HepG2 (cell line): Measurements from ENCODE around the gene RAC3. TPM values are rescaled to one million over a fixed set of nuclear protein-coding genes. Genes with fewer than 3 reads are reported as not detected.

ENCODE experiments used
- CREB1 ChIP-seq, 2 experiments: fragments of 450-650 bp in 1 of 2; IDR thresholded peaks; 2 replicates each; pipeline ENCODE4 v1.6.1; 2016 to 2017; ENCODE audit warnings: control low read depth in 1 of 2, mild to moderate bottlenecking in 1 of 2, missing compliant biosample characterization in 1 of 2, missing genetic modification characterization in 1 of 2
- CSRNP1 ChIP-seq: sonication (generic); formaldehyde crosslinking; IDR thresholded peaks from 2 replicates; pipeline ENCODE4 v1.8.1; 2023; ENCODE audit warnings: mild to moderate bottlenecking, missing genetic modification reagents
- ERF ChIP-seq: IDR thresholded peaks from 2 replicates; pipeline ENCODE4 v1.6.1; 2018; ENCODE audit warnings: missing biosample characterization, missing genetic modification reagents
- FOXA1 ChIP-seq, 2 experiments: fragments of 450-650 bp in 1 of 2; sonication (generic) in 1 of 2; formaldehyde crosslinking in 1 of 2; IDR thresholded peaks; 2 replicates each; pipeline versions ENCODE4 v1.4.0 to v1.6.1; 2016 to 2020; ENCODE audit warnings: missing genetic modification reagents in 1 of 2
- GZF1 ChIP-seq: sonication (generic); formaldehyde crosslinking; IDR thresholded peaks from 2 replicates; pipeline ENCODE4 v1.5.1; 2020; ENCODE audit warnings: mild to moderate bottlenecking, missing genetic modification reagents
- HMG20A ChIP-seq: IDR thresholded peaks from 2 replicates; pipeline ENCODE4 v1.6.1; 2016; ENCODE audit warnings: borderline replicate concordance
- HMGXB3 ChIP-seq: sonication (generic); formaldehyde crosslinking; IDR thresholded peaks from 2 replicates; pipeline ENCODE4 v1.4.0; 2020; ENCODE audit warnings: missing genetic modification reagents, borderline replicate concordance
- IRX3 ChIP-seq: sonication (generic); formaldehyde crosslinking; IDR thresholded peaks from 2 replicates; pipeline ENCODE4 v1.8.1; 2023; ENCODE audit warnings: mild to moderate bottlenecking, low read depth, missing genetic modification reagents, borderline replicate concordance
- NR1H2 ChIP-seq: sonication (generic); formaldehyde crosslinking; IDR thresholded peaks from 2 replicates; pipeline ENCODE4 v1.8.1; 2022; ENCODE audit warnings: low read depth, missing genetic modification reagents, borderline replicate concordance
- RBAK ChIP-seq: sonication (generic); formaldehyde crosslinking; IDR thresholded peaks from 2 replicates; pipeline ENCODE4 v1.5.1; 2020; ENCODE audit warnings: mild to moderate bottlenecking, missing genetic modification reagents
- TCF7 ChIP-seq: sonication (generic); IDR thresholded peaks from 2 replicates; pipeline ENCODE4 v1.6.1; 2016; ENCODE audit warnings: antibody characterized with exemption, low read depth
- THAP7 ChIP-seq: sonication (generic); formaldehyde crosslinking; IDR thresholded peaks from 2 replicates; pipeline ENCODE4 v1.8.1; 2023; ENCODE audit warnings: mild to moderate bottlenecking, missing genetic modification reagents
- USF2 ChIP-seq, 2 experiments: sonication (generic) in 1 of 2; formaldehyde crosslinking in 1 of 2; IDR thresholded peaks; 2 replicates each; pipeline versions ENCODE4 v1.5.1 to v1.6.1; 2011 to 2020; ENCODE audit warnings: borderline replicate concordance in 1 of 2, low read depth in 1 of 2, low read length in 1 of 2, mild to moderate bottlenecking in 1 of 2, missing genetic modification reagents in 1 of 2, moderate library complexity in 1 of 2
- ZBTB25 ChIP-seq: IDR thresholded peaks from 2 replicates; pipeline ENCODE4 v1.6.1; 2018; ENCODE audit warnings: missing genetic modification reagents
- ZNF224 ChIP-seq: sonication (generic); formaldehyde crosslinking; IDR thresholded peaks from 2 replicates; pipeline ENCODE4 v1.5.0; 2020; ENCODE audit warnings: mild to moderate bottlenecking, missing genetic modification reagents
- ZNF547 ChIP-seq: sonication (generic); formaldehyde crosslinking; IDR thresholded peaks from 2 replicates; pipeline ENCODE4 v1.5.1; 2020; ENCODE audit warnings: mild to moderate bottlenecking, missing genetic modification reagents
- ZNF615 ChIP-seq: sonication (generic); formaldehyde crosslinking; IDR thresholded peaks from 2 replicates; pipeline ENCODE4 v1.5.0; 2020; ENCODE audit warnings: mild to moderate bottlenecking, missing genetic modification reagents, borderline replicate concordance
- ZNF782 ChIP-seq: sonication (generic); formaldehyde crosslinking; IDR thresholded peaks from 2 replicates; pipeline ENCODE4 v1.4.0; 2020; ENCODE audit warnings: missing genetic modification reagents, mild to moderate bottlenecking, borderline replicate concordance
- polyA plus RNA-seq, 8 experiments: library from polyadenylated mRNA; depleted of rRNA in 3 of 8; stranded (reverse) in 7 of 8; unstranded in 1 of 8; fragments of >200 nt; fragmentation: Illumina TruSeq in 4 of 8; extraction: Trizol in 4 of 8; gene quantifications; 2 replicates each; pipeline versions ENCODE4 v1.2.1 to v1.2.3, GENCODE V29; 2011 to 2016; ENCODE audit warnings: low read depth in 4 of 8, missing spikeins in 1 of 8, mixed read lengths in 1 of 8; ENCODE audit not compliant: insufficient read depth in 1 of 8
- total RNA-seq, 5 experiments: library from RNA; depleted of rRNA; stranded (reverse); fragments of >200 nt; fragmentation: Illumina TruSeq; extraction: Trizol; gene quantifications; 2 replicates each; pipeline ENCODE4 v1.2.3, GENCODE V29; 2016; ENCODE audit warnings: low read depth in 1 of 5

The RAC3 gene
- total and polyA plus RNA-seq, 2 of the 13 experiments (the other 11 are each of a cell fraction or from before 2014, with no cell fraction given): 10.5 to 21.3 TPM

GRCh38 chr17:81996232-81996756 lies 35.2 kb upstream of the RAC3 start (continued):
- TF ChIP-seq ZNF547 (CRISPR knock-in tag) (no peak; the same call in 1 of the 2 replicates), ZBTB25 (CRISPR knock-in tag) (no peak), HMGXB3 (CRISPR knock-in tag) (no peak), ERF (no peak), ZNF782 (0 out of 2 replicates have a peak, but pooled peaks have one; percentile 3), FOXA1 (IDR thresholded peaks at IDR 0.05) (no peak), FOXA1 (CRISPR knock-in tag; IDR thresholded peaks at IDR 0.05) (no peak), ZNF615 (CRISPR knock-in tag) (no peak), ZNF224 (0 out of 2 replicates have a peak, but pooled peaks have one; percentile 53), IRX3 (CRISPR knock-in tag) (0 out of 2 replicates have a peak, but pooled peaks have one; percentile 15), NR1H2 (CRISPR knock-in tag) (no peak), CSRNP1 (CRISPR knock-in tag) (no peak), TCF7 (0 out of 2 replicates have a peak, but pooled peaks have one; percentile 4), CREB1 (IDR thresholded peaks at IDR 0.05) (no peak), CREB1 (CRISPR knock-in tag; IDR thresholded peaks at IDR 0.05) (no peak), GZF1 (CRISPR knock-in tag) (no peak), USF2 (IDR thresholded peaks at IDR 0.05; ENCODE audit: low read depth, low read length) (no peak), USF2 (CRISPR knock-in tag; IDR thresholded peaks at IDR 0.05; ENCODE audit: borderline replicate concordance) (no peak), THAP7 (CRISPR knock-in tag) (no peak), HMG20A (no peak), RBAK (CRISPR knock-in tag) (no peak)
